ENCODE measurements around the gene LZTFL1.

The LZTFL1 gene

DNA sequence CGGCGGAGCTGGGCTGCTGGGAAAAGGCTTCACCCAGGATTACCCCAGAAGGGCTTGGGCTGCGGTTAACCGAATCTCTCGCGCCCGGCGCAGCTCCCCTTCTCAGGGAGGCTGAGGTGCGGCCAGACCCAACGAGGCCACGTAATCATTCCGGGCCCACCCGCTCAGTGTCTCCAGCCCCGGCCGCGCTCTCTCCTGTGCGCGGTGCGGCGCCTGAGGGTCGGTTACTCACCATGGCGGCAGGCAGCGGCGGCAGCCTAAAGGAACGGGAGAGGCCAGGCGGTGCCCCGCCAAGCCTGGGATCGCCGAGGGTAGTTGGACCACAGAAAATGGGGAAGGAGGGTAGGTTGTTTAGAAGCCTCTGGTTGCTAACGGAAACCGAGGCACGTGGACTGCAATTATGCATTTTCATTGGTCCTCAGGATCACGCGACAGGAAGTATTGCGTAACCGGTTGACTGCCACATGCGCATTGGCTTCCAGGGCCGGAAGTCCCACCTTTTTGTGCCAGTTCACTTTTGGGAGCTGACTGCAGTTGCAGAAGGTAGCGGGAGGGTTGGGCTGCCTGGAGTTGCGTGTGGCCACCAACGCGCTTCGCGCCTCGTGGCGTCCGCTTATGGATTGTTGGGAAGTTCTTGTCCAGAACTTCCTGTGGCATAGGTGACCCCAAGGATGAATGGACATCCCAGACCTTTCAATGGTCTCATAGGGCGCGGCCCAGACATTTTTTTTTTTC, at the start of gene LZTFL1:
LZTFL1 (minus strand) TSS at position 363 of the 735 bp plus-strand sequence; CDS start at position 235, 128 bp downstream.
- peak; percentile 92 for DNase-seq (ENCODE audit: low read depth)

DNA sequence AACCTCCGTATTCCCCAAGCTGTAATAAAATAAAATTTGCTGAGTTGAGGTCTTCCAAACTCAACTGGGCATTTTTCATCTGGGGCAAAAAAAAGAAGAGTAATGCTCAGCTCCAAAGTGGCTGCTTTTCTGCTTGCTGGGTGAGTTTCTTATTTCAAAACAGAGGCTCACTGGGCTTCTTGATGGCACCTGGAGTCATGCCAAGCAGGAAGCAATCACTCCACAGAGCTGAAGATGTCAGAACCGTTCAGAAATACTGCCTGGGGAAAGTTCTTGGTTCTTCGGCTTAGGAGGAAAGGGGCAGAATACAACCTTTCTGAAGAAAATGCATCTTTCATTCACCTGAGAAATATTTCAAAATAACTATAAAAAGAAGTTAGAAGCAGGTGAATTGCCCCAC, 48.5 kb upstream of the LZTFL1 start:
- no peak for DNase-seq (ENCODE audit: low read depth)

DNA sequence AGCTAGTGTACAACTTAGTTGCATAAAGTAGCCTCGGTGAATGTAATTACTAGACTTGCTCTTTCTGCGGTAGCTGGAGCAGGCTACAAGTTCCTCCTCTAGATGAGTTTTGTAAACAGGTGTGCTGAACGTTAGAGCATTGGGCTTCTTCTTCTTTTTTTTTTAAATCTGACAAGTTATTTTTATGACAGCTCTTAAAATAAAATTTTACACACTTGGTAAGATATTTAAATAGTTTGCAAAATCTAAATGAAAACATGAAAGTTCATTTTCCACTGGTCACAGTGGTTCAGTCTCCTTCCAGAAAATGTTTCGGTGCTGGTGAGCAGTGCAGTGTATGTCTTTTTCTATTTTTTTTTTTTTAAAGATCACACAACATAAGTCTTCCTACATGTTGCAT, 47.4 kb upstream of the LZTFL1 start:
- DNase-seq (ENCODE audit: low read depth): no peak

GRCh38 chr3:45887759-45888511, 46.0 kb upstream of the LZTFL1 start:
- no peak for DNase-seq (ENCODE audit: low read depth)

DNA sequence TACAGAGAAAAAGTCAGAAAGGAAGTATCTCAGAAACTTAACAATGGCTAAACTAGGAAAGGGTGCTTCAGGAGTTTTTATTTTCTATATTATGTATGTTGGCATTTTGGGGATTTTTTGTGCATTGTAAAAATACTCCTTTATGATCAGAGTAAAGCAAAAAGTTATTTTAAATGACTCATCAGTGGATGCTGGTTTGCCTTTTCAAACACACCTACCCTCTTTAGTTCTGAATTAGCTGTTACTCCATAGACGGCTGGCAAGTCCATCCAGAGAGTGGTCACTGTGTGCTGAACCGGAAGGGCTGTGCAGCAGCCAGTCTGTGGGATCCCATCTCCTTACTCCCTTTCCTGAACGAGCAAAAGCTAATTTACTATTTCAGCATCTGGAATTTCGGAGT, 45.4 kb upstream of the LZTFL1 start:
- DNase-seq (ENCODE audit: low read depth): no peak

- DNase-seq (ENCODE audit: low read depth): no peak
Observed at GRCh38 chr3:45885979-45886705, 44.2 kb upstream of the LZTFL1 start, which contains the start of gene CCR9. Gene CCR9, plus strand, starts transcription at chr3:45886543. Its CDS starts 8,391 bp downstream, at chr3:45894934.

DNA sequence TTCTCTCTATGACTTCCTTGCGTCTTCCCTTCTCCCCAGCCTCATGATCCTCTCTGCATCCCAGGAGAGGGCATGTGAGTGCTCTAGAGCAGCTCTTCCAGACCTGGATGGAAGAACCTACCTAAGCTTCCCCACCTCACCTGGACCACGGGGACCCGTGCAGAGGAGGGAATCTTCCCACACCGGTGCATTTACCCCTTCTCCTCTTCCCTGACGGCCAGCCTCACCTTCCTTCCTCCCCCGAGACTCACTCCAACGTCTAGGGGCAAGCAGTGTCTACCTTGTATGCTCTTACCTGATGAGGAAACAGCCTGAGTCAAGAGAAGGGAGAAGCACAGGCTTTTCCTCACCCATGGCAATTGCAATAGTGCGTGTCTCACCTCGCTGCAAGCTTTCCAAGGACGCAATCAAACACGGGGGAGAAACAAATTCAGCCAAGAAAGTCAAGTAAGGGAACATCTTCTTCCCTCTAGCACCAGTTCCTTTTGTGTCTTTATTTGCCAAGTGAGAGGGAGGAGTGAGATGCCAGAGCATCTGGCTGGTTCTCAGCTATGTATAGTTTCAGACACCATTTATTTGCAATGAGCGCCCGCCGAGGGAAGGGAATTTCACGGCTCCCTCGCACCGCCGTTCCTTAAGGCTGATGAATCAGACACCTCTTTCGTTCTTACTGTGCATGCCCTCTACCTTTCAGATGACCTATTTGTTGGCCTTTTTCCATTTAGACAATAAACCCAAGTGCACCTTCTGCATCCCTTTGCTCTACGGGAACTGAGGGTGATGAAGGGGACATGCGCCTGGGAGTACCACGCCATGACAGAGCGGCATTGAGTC, 42.7 kb upstream of the LZTFL1 start:
- DNase-seq (ENCODE audit: low read depth): no peak

- no peak for DNase-seq (ENCODE audit: low read depth)
Observed at GRCh38 chr3:45881078-45882022, 39.4 kb upstream of the LZTFL1 start.

- DNase-seq (ENCODE audit: low read depth): no peak
Observed at GRCh38 chr3:45880725-45881077, 38.8 kb upstream of the LZTFL1 start.

- no peak for DNase-seq (ENCODE audit: low read depth)
Observed at GRCh38 chr3:45878124-45878523, 36.2 kb upstream of the LZTFL1 start.

GRCh38 chr3:45874677-45875346, 32.9 kb upstream of the LZTFL1 start:
- no peak for DNase-seq (ENCODE audit: low read depth)

DNA sequence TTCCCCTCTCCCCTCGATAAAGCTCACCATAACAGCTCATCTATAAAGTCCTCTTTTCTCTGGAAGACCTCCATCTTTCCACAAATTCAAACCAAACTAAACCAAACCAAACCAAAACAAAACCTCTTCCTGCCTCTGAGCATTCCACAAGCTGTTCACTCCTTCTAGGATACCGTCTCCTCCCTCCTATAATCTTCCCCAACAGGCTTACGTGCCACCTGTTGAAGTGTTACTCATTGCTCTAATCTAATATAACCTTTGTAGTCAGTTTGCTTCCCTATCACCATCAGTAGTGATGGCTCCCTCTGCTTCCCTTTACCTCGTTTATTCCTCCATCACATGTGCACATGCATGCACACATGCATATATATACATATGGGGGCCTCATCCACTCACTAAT, 31.7 kb upstream of the LZTFL1 start:
- no peak for DNase-seq (ENCODE audit: low read depth)

GRCh38 chr3:45873036-45873435, 31.1 kb upstream of the LZTFL1 start:
- no peak for DNase-seq (ENCODE audit: low read depth)

DNA sequence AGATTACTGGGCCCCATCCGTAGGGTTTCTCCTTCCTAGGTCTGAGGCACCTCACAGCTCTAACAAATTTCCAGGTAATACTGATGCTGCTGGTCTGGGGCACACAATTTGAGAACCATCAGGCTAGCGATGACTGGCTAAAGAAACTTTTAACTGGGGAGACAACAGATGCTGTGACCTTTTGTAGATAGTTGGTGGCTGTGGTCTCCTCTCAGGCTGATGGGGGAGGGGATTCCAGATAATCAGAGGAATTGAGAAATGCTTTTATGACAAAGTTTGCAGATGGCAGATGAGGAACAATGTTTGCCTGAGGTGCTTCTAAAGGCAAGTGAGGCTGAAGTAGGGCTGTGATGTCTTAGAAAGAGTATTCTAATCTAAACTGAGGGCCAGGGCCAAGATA, 30.6 kb upstream of the LZTFL1 start:
- no peak for DNase-seq (ENCODE audit: low read depth)

- no peak for DNase-seq (ENCODE audit: low read depth)
Observed at GRCh38 chr3:45871780-45872179, 29.9 kb upstream of the LZTFL1 start.

GRCh38 chr3:45870099-45870498, 28.2 kb upstream of the LZTFL1 start:
- DNase-seq (ENCODE audit: low read depth): no peak

GRCh38 chr3:45869638-45870037, 27.7 kb upstream of the LZTFL1 start:
- no peak for DNase-seq (ENCODE audit: low read depth)

DNA sequence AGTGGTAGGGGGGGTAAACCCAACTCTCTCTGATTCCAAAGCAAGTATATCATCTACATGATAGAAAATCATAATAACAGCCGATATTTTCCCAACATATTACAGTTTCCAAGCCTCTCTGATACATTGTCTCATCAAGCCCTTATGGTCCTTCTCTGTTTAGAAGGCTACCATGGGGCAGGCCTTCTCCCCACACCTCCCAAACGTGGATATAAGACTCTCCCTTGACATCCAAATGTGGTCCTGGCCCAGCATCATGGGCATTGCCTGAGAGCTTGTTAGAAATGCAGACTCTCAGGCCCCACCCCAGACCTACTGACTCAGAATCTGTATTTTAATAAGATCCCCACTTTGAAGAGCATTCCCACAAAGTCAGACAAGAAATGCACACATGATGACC, 26.7 kb upstream of the LZTFL1 start:
- no peak for DNase-seq (ENCODE audit: low read depth)

DNA sequence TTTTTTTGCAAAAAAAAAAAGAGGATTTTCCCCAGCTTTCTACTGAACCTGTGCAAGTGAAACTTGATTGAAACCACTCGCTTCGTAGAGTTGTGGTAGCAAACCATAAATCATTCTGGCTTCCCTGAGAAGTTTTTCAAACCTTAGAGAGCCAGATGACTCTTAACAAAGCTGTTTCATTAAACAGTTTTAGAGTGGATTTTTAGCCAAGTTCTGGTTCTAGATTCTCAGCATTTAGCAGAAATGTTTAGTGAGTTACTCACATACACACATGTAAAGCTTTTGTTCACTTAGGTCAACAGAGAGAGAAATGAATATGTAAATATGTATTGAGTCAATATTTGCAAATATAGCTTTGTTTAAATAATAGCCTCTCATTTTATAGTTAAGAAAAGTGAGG, 26.3 kb upstream of the LZTFL1 start:
- DNase-seq (ENCODE audit: low read depth): no peak

DNA sequence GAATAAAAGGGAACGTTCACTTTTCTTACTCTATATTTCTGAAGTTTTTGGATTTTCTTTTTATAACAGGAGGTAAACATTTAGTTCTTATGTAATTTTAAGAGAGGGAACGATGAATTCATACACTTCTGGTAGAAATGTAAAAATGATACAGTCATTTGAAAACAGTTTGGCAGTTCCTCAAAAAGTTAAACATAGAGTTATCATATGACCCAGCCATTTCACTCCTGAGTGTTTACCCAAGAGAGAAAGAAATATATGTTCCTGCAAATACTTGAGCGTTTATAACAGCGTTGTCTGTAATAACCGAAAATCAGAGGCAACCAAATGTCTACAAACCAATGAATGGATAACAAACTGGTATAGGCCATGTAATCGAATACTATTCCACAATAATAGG, 23.6 kb upstream of the LZTFL1 start:
- DNase-seq (ENCODE audit: low read depth): no peak

Data from CMK (cell line).